Uterus (tissue), 4 donors: Measurements from ENCODE around the gene LSAMP. TPM values are rescaled to one million over a fixed set of nuclear protein-coding genes. Genes with fewer than 3 reads are reported as not detected.

Experiments
- DNase-seq, 2 donors: peaks; one replicate each; pipeline ENCODE4 v3.0.0-alpha.2; 2019 to 2020
- H3K27ac ChIP-seq, 2 donors: fragments of 200-600 bp; sonication (generic); 1 replicate in 1 of 2; 2 replicates in 1 of 2; pipeline ENCODE4 v1.5.1; 2016 to 2018
- H3K27me3 ChIP-seq, 2 donors: fragments of 200-600 bp; sonication (generic); one replicate each; pipeline ENCODE4 v1.5.1; 2018 to 2019; ENCODE audit warnings: control low read depth in 1 of 2
- H3K36me3 ChIP-seq, 2 donors: fragments of 200-600 bp; sonication (generic); one replicate each; pipeline ENCODE4 v1.5.1; 2019; ENCODE audit warnings: control low read depth in 1 of 2
- H3K4me1 ChIP-seq, 2 donors: fragments of 200-600 bp; sonication (generic); one replicate each; pipeline ENCODE4 v1.5.1; 2018 to 2019; ENCODE audit warnings: control low read depth in 1 of 2
- H3K4me3 ChIP-seq, 2 donors: fragments of 200-600 bp; sonication (generic); 1 replicate in 1 of 2; 2 replicates in 1 of 2; pipeline ENCODE4 v1.5.1; 2018 to 2019; ENCODE audit warnings: mild to moderate bottlenecking in 1 of 2
- H3K9me3 ChIP-seq, 2 donors: fragments of 200-600 bp; sonication (generic); one replicate each; pipeline ENCODE4 v1.5.1; 2019; ENCODE audit warnings: control low read depth in 1 of 2
- POLR2A ChIP-seq, 2 donors: fragments of 450-650 bp; IDR thresholded peaks; one replicate each; pipeline ENCODE4 v1.6.1; 2016; ENCODE audit warnings: antibody characterized with exemption in 2 of 2, mild to moderate bottlenecking in 1 of 2, moderate library complexity in 1 of 2
- intact Hi-C: fragments of 100-400 bp; cut with DNase I; formaldehyde crosslinking; loops from one replicate; pipeline ENCODE4 v1.15.1; 2023; ENCODE audit warnings: low total_unique reads
- total RNA-seq, 4 donors: library from RNA; depleted of rRNA in 3 of 4; stranded (reverse); fragments of >200 nt in 3 of 4; gene quantifications; one replicate each; pipeline versions ENCODE4 v1.1.0 to v1.2.4, GENCODE V29; 2014 to 2023
- TF ChIP-seq, protein P1 (sequence below), 4 experiments: fragments of 200-600 bp in 2 of 4; fragments of 450-650 bp in 2 of 4; sonication (generic) in 2 of 4; IDR thresholded peaks; one replicate each; pipeline ENCODE4 v1.5.1; 2016 to 2019; ENCODE audit warnings: antibody characterized with exemption in 4 of 4, mild to moderate bottlenecking in 2 of 4, moderate library complexity in 1 of 4
- donor health status: DM: yes; HTN: yes; CAD: no.

LSAMP gene
- total RNA-seq, 4 donors from 2014 or later, result 0.26 to 25.8 (median 1.8) TPM

DNA sequence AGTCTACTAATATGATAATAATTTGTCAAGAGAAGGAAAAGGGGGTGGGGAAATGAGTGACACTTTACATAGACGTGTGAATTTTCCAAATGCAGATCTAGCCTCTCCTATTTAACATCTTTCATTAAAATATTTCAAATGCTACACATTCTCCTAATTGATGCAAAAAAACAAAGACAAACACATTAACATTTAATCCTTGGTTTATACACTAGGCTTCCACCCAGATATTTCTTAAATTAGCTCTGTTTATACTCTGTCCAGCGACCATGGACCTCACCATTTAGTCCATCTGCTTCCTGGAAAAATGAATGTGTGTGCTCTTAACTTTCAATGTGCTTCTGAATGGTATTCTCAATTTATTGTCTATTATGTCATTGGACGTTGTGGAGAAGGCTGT, 409.9 kb downstream of the LSAMP start:
- Histone ChIP-seq H3K9me3 (no peaks in the 10 kb centered on the region), H3K4me3 (no peak overlapping the region), H3K27ac (no peak overlapping the region), H3K36me3 (no peaks in the 10 kb centered on the region), H3K27me3 (no peaks in the 10 kb centered on the region), H3K4me1 (no peaks in the 10 kb centered on the region)
- TF ChIP-seq, protein P1, sequence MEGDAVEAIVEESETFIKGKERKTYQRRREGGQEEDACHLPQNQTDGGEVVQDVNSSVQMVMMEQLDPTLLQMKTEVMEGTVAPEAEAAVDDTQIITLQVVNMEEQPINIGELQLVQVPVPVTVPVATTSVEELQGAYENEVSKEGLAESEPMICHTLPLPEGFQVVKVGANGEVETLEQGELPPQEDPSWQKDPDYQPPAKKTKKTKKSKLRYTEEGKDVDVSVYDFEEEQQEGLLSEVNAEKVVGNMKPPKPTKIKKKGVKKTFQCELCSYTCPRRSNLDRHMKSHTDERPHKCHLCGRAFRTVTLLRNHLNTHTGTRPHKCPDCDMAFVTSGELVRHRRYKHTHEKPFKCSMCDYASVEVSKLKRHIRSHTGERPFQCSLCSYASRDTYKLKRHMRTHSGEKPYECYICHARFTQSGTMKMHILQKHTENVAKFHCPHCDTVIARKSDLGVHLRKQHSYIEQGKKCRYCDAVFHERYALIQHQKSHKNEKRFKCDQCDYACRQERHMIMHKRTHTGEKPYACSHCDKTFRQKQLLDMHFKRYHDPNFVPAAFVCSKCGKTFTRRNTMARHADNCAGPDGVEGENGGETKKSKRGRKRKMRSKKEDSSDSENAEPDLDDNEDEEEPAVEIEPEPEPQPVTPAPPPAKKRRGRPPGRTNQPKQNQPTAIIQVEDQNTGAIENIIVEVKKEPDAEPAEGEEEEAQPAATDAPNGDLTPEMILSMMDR (IDR thresholded peaks at IDR 0.05), result no peak
- no peak for TF ChIP-seq POLR2A (IDR thresholded peaks at IDR 0.05)
- intact Hi-C loops, result no loop called here
- DNase-seq, result no peak

DNA sequence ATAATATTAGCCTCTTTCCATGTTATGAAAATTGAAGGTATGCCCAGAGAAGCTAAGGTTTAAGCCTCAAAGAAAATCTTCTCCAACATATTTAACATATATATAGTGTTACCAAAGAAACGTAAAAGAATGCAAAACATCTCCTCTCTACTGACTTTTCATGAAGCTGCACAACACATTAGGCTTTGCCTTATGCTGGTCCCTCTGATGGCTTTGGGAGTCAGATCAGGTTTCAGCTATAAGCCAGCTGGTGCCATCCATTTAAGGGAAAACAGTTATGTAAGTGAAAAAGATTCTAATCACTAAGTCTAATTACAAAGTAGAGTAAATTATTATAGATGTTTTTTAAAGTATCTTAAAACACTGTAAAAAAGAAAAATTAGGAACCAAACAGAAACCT, 410.5 kb downstream of the LSAMP start:
- Histone ChIP-seq H3K27me3 (no peaks in the 10 kb centered on the region), H3K9me3 (no peaks in the 10 kb centered on the region), H3K36me3 (no peaks in the 10 kb centered on the region), H3K27ac (no peak overlapping the region), H3K4me3 (no peak overlapping the region), H3K4me1 (no peaks in the 10 kb centered on the region)
- TF ChIP-seq, protein P1 (IDR thresholded peaks at IDR 0.05), result no peak
- no peak for TF ChIP-seq POLR2A (IDR thresholded peaks at IDR 0.05)
- DNase-seq, result no peak
- intact Hi-C loops, result no loop called here

DNA sequence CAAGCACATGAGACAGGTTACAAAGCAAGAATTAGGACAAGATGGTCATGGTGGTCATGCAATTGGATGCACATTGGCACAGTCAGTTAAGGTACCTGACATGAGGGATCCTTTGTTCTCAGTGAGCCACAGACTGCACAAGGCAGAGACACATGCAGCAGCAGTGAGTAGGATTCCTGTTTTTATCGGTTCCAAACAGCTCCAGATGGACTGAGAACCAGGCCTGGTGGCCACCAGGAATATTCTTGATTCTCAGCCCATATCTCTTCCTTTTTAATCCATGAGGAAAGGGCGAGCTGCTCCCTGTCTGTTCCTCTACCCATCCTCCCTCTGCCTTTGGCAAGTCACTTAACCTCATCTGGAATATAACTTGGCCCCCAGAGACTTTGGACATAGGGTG, 411.2 kb downstream of the LSAMP start:
- H3K9me3 ChIP-seq, result no peaks in the 10 kb centered on the region
- no peak overlapping the region for H3K27ac ChIP-seq
- intact Hi-C loops, result no loop called here
- H3K4me3 ChIP-seq, result no peak overlapping the region
- TF ChIP-seq, protein P1 (IDR thresholded peaks at IDR 0.05), result no peak
- no peak for TF ChIP-seq POLR2A (IDR thresholded peaks at IDR 0.05)
- no peaks in the 10 kb centered on the region for H3K4me1 ChIP-seq
- no peak for DNase-seq
- H3K27me3 ChIP-seq, result no peaks in the 10 kb centered on the region
- no peaks in the 10 kb centered on the region for H3K36me3 ChIP-seq

DNA sequence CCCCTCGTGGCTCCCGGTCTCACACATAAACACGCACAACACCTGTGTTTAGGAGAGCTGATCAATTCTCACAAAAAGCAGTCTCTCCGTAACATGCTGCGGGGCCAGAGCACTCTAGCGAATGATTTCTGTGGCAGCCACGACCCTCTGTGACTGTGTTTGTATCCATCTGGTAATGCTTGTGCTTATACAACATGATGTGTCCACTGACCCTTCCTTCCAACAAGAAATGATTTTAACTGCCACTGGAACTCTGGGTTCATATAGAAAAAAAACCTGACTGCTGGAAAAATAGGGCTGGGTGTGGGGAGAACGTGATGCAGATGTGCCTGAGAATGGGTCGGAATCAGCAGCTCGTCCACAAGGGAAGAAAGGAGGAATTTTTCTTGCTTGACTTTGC, 411.8 kb downstream of the LSAMP start:
- Histone ChIP-seq H3K9me3 (no peaks in the 10 kb centered on the region), H3K27ac (no peak overlapping the region), H3K4me1 (no peaks in the 10 kb centered on the region), H3K36me3 (no peaks in the 10 kb centered on the region), H3K27me3 (no peaks in the 10 kb centered on the region), H3K4me3 (no peak overlapping the region)
- no peak for DNase-seq
- intact Hi-C loops, result no loop called here
- TF ChIP-seq POLR2A (IDR thresholded peaks at IDR 0.05), result no peak
- TF ChIP-seq, protein P1 (IDR thresholded peaks at IDR 0.05), result no peak

DNA sequence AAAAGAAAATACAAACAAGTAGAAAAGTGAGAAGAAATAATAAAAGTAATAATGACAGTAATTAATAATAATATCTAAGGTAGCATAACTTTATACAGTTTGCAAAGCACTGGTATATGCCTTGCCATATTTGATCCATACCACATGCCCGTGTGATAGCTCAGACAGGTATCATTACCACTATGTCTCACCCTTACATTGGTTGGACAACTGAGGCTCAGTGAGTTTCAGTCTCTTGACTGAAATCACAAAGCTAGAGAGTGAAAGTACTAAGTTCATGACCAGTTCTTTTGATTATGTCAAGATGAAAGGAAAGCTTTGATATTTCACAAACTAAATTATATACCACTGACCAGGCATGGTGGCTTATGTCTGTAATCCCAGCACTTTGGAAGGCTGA, 413.1 kb downstream of the LSAMP start:
- no peak for DNase-seq
- no peak for TF ChIP-seq POLR2A (IDR thresholded peaks at IDR 0.05)
- TF ChIP-seq, protein P1 (IDR thresholded peaks at IDR 0.05), result no peak
- no peaks in the 10 kb centered on the region for H3K27me3 ChIP-seq
- no peak overlapping the region for H3K4me3 ChIP-seq
- no peak overlapping the region for H3K27ac ChIP-seq
- H3K36me3 ChIP-seq, result no peaks in the 10 kb centered on the region
- H3K4me1 ChIP-seq, result no peaks in the 10 kb centered on the region
- intact Hi-C loops, result no loop called here
- H3K9me3 ChIP-seq, result no peaks in the 10 kb centered on the region
